SK-N-SH (cell line): Measurements from ENCODE around the gene ABCC2. TPM values are rescaled to one million over a fixed set of nuclear protein-coding genes. Genes with fewer than 3 reads are reported as not detected.

ENCODE experiments used
- CTCF ChIA-PET: fragments of 300-600, 350-600 bp; formaldehyde crosslinking; extraction: SDS; loops from one replicate; lab custom pipeline; 2021; lab: Yijun Ruan, JAX
- POLR2A ChIA-PET: fragments of 350-600 bp; sonication (Branson Sonifier 250); formaldehyde crosslinking; extraction: SDS; loops from one replicate; lab custom pipeline; 2020; ENCODE audit warnings: antibody characterized with exemption, inconsistent platforms; lab: Yijun Ruan, JAX
- DNase-seq: peaks from one replicate; pipeline ENCODE4 v3.0.0; 2012
- H2AFZ ChIP-seq: fragments of 200-600 bp; sonication (generic); 2 replicates; pipeline ENCODE4 v1.8.1; 2016; ENCODE audit warnings: antibody characterized with exemption, mild to moderate bottlenecking, low read depth
- H3F3A ChIP-seq: fragments of 200-600 bp; sonication (generic); replicated peaks from 2 replicates; pipeline ENCODE3; 2016; ENCODE audit warnings: antibody characterized with exemption, mild to moderate bottlenecking; ENCODE audit not compliant: insufficient read depth
- H3K27ac ChIP-seq, 2 experiments: fragments of 200-500 bp in 1 of 2; fragments of 200-600 bp in 1 of 2; sonication (Bioruptor generic) in 1 of 2; sonication (generic), shearing (Covaris generic) in 1 of 2; 2 replicates each; pipeline versions ENCODE4 v1.5.1 to v1.6.1; 2014 to 2016; ENCODE audit warnings: low read depth in 2 of 2, inconsistent platforms in 1 of 2, low read length in 1 of 2, mild to moderate bottlenecking in 1 of 2, mixed read lengths in 1 of 2
- H3K27me3 ChIP-seq: fragments of 200-600 bp; sonication (generic), shearing (Covaris generic); 2 replicates; pipeline ENCODE4 v1.6.1; 2016; ENCODE audit warnings: mixed run types; ENCODE audit not compliant: insufficient read depth
- H3K36me3 ChIP-seq, 2 experiments: fragments of 200-500 bp in 1 of 2; fragments of 200-600 bp in 1 of 2; sonication (Bioruptor generic) in 1 of 2; sonication (generic) in 1 of 2; replicated peaks in 1 of 2; 2 replicates each; pipeline versions ENCODE3 to v1.5.1; 2014 to 2016; ENCODE audit warnings: low read length in 1 of 2, mild to moderate bottlenecking in 1 of 2; ENCODE audit not compliant: insufficient read depth in 2 of 2, control insufficient read depth in 1 of 2
- H3K4me1 ChIP-seq, 2 experiments: fragments of 200-500 bp in 1 of 2; fragments of 200-600 bp in 1 of 2; sonication (Bioruptor generic) in 1 of 2; sonication (generic), shearing (Covaris generic) in 1 of 2; 2 replicates each; pipeline versions ENCODE4 v1.5.1 to v1.6.1; 2014 to 2016; ENCODE audit warnings: low read depth in 1 of 2, low read length in 1 of 2, mixed run types in 1 of 2; ENCODE audit not compliant: insufficient read depth in 2 of 2, control insufficient read depth in 1 of 2
- H3K4me2 ChIP-seq: fragments of 200-600 bp; sonication (generic), shearing (Covaris generic); 2 replicates; pipeline ENCODE4 v1.6.1; 2017; ENCODE audit warnings: mixed run types
- H3K4me3 ChIP-seq, 2 experiments: fragments of 200-500 bp in 1 of 2; fragments of 200-600 bp in 1 of 2; sonication (Bioruptor generic) in 1 of 2; sonication (generic), shearing (Covaris generic) in 1 of 2; 2 replicates each; pipeline versions ENCODE4 v1.5.1 to v1.8.1; 2014 to 2016; ENCODE audit warnings: low read depth in 2 of 2, inconsistent platforms in 1 of 2, low read length in 1 of 2, mild to moderate bottlenecking in 1 of 2, mixed read lengths in 1 of 2, moderate library complexity in 1 of 2
- H3K79me2 ChIP-seq: fragments of 200-600 bp; sonication (generic); 2 replicates; pipeline ENCODE4 v1.8.1; 2017; ENCODE audit warnings: mild to moderate bottlenecking; ENCODE audit not compliant: insufficient read depth
- H3K9ac ChIP-seq: fragments of 200-600 bp; sonication (generic); 2 replicates; pipeline ENCODE4 v1.6.1; 2017; ENCODE audit warnings: mixed run types
- H3K9me2 ChIP-seq: fragments of 200-600 bp; sonication (generic); 2 replicates; pipeline ENCODE4 v1.6.1; 2017; ENCODE audit warnings: mixed run types
- H3K9me3 ChIP-seq: fragments of 200-600 bp; sonication (generic); 2 replicates; pipeline ENCODE4 v1.6.1; 2017; ENCODE audit warnings: mixed run types, mild to moderate bottlenecking, moderate library complexity
- H4K20me1 ChIP-seq: fragments of 200-600 bp; sonication (generic); 2 replicates; pipeline ENCODE4 v1.6.1; 2017; ENCODE audit warnings: mild to moderate bottlenecking, mixed run types; ENCODE audit not compliant: insufficient read depth
- CHD2 ChIP-seq: fragments of 150-350 bp; IDR thresholded peaks from 2 replicates; pipeline ENCODE4 v1.6.1; 2018; ENCODE audit warnings: low read length; ENCODE audit not compliant: partially characterized antibody
- FOXJ3 ChIP-seq: sonication (generic); formaldehyde crosslinking; IDR thresholded peaks from 2 replicates; pipeline ENCODE4 v1.5.1; 2020; ENCODE audit warnings: mild to moderate bottlenecking, missing genetic modification reagents
- GABPA ChIP-seq: IDR thresholded peaks from 2 replicates; pipeline ENCODE4 v1.4.0; 2012; ENCODE audit warnings: low read depth, mild to moderate bottlenecking
- GATA2 ChIP-seq: sonication (generic); formaldehyde crosslinking; IDR thresholded peaks from 2 replicates; pipeline ENCODE4 v1.5.0; 2020; ENCODE audit warnings: mild to moderate bottlenecking, missing genetic modification reagents
- MXI1 ChIP-seq: IDR thresholded peaks from 2 replicates; pipeline ENCODE4 v1.6.1; 2012; ENCODE audit warnings: mild to moderate bottlenecking, low read depth, low read length, improper control_type of control experiment
- NFIC ChIP-seq: IDR thresholded peaks from 2 replicates; pipeline ENCODE4 v1.4.0; 2012; ENCODE audit warnings: borderline replicate concordance
- POLR2AphosphoS5 ChIP-seq: IDR thresholded peaks from 2 replicates; pipeline ENCODE4 v1.6.1; 2012; ENCODE audit warnings: low read depth, low read length
- RFX5 ChIP-seq: IDR thresholded peaks from 2 replicates; pipeline ENCODE4 v1.6.1; 2012; ENCODE audit warnings: mild to moderate bottlenecking, improper control_type of control experiment, low read length
- RXRA ChIP-seq: IDR thresholded peaks from 2 replicates; pipeline ENCODE4 v1.4.0; 2012; ENCODE audit warnings: low read depth, mild to moderate bottlenecking, borderline replicate concordance
- SIN3A ChIP-seq: IDR thresholded peaks from 2 replicates; pipeline ENCODE4 v1.6.1; 2012; ENCODE audit warnings: low read depth, mild to moderate bottlenecking, low read length, moderate library complexity, borderline replicate concordance
- SMC3 ChIP-seq: IDR thresholded peaks from 2 replicates; pipeline ENCODE4 v1.6.1; 2012; ENCODE audit warnings: low read depth, low read length, improper control_type of control experiment
- YY1 ChIP-seq: IDR thresholded peaks from 2 replicates; pipeline ENCODE4 v1.4.0; 2012; ENCODE audit warnings: low read depth, mild to moderate bottlenecking
- WGBS: methylation state at CpG from one replicate; pipeline ENCODE4 v1.1.6; 2017; ENCODE audit warnings: low lambda C conversion rate; 5-methylcytosine and 5-hydroxymethylcytosine counted together
- polyA plus RNA-seq, 3 experiments: library from polyadenylated mRNA; depleted of rRNA; stranded (reverse); fragments of >200 nt; gene quantifications; 2 replicates each; pipeline ENCODE4 v1.2.3, GENCODE V29; 2012
- TF ChIP-seq, protein P1 (sequence below): IDR thresholded peaks from 2 replicates; pipeline ENCODE4 v1.4.0; 2012; ENCODE audit warnings: low read depth, borderline replicate concordance
- TF ChIP-seq, protein P2 (sequence below): IDR thresholded peaks from 2 replicates; pipeline ENCODE4 v1.4.0; 2012; ENCODE audit warnings: low read depth
- TF ChIP-seq, protein P3 (sequence below): IDR thresholded peaks from 2 replicates; pipeline ENCODE4; 2012
- TF ChIP-seq, protein P4 (sequence below): fragments of 150-350 bp; IDR thresholded peaks from 2 replicates; pipeline ENCODE4 v1.6.1; 2017; ENCODE audit warnings: antibody characterized with exemption, low read length, low read depth, borderline replicate concordance
- TF ChIP-seq, protein P5 (sequence below): IDR thresholded peaks from 2 replicates; pipeline ENCODE4 v1.4.0; 2012; ENCODE audit warnings: low read depth, borderline replicate concordance

Gene ABCC2
- polyA plus RNA-seq, 1 of the 3 experiments (the other 2 are of a cell fraction): 0.48 TPM

DNA sequence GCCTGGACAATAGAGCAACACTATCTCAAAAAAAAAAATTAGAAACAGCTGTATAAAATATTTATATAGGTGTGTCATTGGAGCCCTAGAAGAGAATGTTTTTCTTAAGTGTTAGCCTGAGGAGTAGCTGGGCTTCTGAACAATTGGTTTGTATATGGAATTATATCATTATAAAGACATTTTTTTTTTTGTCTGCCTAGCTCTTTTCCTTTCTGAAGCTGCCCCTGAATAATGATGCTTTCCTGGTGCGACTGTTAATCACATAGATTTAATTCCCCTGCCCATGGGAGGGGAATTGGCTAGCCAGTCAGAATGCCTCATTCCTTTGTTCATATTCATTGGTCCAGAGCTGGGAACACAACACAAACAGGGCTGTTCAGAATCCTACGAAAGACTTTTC lies 13.9 kb upstream of the ABCC2 start:
- Histone ChIP-seq H3K4me1 (no peaks in the 10 kb centered on the region), H2AFZ (no peak overlapping the region), H3K9ac (no peak overlapping the region), H3F3A (peaks cover 8% of the 10 kb centered on the region), H4K20me1 (no peaks in the 10 kb centered on the region), H3K27me3 (no peaks in the 10 kb centered on the region), H3K4me3 (no peak overlapping the region), H3K79me2 (no peaks in the 10 kb centered on the region), H3K9me2 (no peaks in the 10 kb centered on the region), H3K27ac (peak overlapping the region in 1 of 2 experiments; percentile 18; a peak in 2 of 4 replicates), H3K4me2 (no peak overlapping the region), H3K9me3 (no peaks in the 10 kb centered on the region), H3K36me3 (no peaks in the 10 kb centered on the region)
- WGBS: 79% methylated on average over 2 of the region's 2 CpGs
- TF ChIP-seq MXI1: no peak
- TF ChIP-seq YY1: no peak
- no peak for TF ChIP-seq FOXJ3
- TF ChIP-seq CHD2: no peak
- no peak for TF ChIP-seq RFX5
- no peak for TF ChIP-seq SIN3A
- no peak for TF ChIP-seq NFIC
- TF ChIP-seq, protein P1, sequence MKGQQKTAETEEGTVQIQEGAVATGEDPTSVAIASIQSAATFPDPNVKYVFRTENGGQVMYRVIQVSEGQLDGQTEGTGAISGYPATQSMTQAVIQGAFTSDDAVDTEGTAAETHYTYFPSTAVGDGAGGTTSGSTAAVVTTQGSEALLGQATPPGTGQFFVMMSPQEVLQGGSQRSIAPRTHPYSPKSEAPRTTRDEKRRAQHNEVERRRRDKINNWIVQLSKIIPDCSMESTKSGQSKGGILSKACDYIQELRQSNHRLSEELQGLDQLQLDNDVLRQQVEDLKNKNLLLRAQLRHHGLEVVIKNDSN: no peak
- TF ChIP-seq GABPA: no peak
- no peak for TF ChIP-seq GATA2 (CRISPR knock-in tag)
- TF ChIP-seq, protein P2, sequence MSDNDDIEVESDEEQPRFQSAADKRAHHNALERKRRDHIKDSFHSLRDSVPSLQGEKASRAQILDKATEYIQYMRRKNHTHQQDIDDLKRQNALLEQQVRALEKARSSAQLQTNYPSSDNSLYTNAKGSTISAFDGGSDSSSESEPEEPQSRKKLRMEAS: no peak
- TF ChIP-seq, protein P3, sequence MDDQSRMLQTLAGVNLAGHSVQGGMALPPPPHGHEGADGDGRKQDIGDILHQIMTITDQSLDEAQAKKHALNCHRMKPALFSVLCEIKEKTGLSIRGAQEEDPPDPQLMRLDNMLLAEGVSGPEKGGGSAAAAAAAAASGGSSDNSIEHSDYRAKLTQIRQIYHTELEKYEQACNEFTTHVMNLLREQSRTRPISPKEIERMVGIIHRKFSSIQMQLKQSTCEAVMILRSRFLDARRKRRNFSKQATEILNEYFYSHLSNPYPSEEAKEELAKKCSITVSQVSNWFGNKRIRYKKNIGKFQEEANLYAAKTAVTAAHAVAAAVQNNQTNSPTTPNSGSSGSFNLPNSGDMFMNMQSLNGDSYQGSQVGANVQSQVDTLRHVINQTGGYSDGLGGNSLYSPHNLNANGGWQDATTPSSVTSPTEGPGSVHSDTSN: no peak
- no peak for TF ChIP-seq SMC3
- ChIA-PET POLR2A (no interaction called here), CTCF (interaction anchor here (0.6 to 1.8 kb wide), 2 partner anchors 77 to 84 kb away, joined by 3 to 4 read pairs; no protein-coding TSS in a partner anchor)
- no peak for DNase-seq

DNA sequence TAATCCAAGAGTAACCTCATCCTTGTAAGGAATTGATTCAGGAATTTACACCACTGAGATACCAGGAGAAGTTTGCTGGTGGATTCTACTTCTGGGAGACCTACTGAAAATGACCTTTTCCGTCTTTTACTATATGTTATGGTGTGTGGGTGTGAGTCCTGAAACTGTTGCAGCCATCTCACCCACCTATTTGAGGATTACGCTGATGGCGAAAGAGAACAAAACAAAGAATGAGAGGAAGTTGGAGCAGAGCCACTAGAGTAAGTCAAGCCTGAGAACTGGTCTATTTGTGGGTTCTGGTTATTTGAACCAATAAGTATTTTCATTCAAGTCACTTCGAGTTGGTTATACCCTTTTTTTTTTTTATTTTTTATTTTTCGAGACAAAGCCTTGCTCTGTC lies 12.7 kb upstream of the ABCC2 start:
- Histone ChIP-seq H3K9me2 (no peaks in the 10 kb centered on the region), H2AFZ (no peak overlapping the region), H3K4me1 (no peaks in the 10 kb centered on the region), H3K9me3 (no peaks in the 10 kb centered on the region), H3K9ac (no peak overlapping the region), H3K27me3 (no peaks in the 10 kb centered on the region), H3K4me3 (no peak overlapping the region), H3F3A (peaks cover 17% of the 10 kb centered on the region), H3K27ac (no peak overlapping the region), H3K36me3 (no peaks in the 10 kb centered on the region), H3K79me2 (no peaks in the 10 kb centered on the region), H4K20me1 (no peaks in the 10 kb centered on the region), H3K4me2 (no peak overlapping the region)
- TF ChIP-seq, protein P4, sequence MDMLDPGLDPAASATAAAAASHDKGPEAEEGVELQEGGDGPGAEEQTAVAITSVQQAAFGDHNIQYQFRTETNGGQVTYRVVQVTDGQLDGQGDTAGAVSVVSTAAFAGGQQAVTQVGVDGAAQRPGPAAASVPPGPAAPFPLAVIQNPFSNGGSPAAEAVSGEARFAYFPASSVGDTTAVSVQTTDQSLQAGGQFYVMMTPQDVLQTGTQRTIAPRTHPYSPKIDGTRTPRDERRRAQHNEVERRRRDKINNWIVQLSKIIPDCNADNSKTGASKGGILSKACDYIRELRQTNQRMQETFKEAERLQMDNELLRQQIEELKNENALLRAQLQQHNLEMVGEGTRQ: no peak
- TF ChIP-seq, protein P5, sequence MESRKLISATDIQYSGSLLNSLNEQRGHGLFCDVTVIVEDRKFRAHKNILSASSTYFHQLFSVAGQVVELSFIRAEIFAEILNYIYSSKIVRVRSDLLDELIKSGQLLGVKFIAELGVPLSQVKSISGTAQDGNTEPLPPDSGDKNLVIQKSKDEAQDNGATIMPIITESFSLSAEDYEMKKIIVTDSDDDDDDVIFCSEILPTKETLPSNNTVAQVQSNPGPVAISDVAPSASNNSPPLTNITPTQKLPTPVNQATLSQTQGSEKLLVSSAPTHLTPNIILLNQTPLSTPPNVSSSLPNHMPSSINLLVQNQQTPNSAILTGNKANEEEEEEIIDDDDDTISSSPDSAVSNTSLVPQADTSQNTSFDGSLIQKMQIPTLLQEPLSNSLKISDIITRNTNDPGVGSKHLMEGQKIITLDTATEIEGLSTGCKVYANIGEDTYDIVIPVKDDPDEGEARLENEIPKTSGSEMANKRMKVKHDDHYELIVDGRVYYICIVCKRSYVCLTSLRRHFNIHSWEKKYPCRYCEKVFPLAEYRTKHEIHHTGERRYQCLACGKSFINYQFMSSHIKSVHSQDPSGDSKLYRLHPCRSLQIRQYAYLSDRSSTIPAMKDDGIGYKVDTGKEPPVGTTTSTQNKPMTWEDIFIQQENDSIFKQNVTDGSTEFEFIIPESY: no peak
- TF ChIP-seq RXRA: no peak
- no peak for TF ChIP-seq POLR2AphosphoS5
- 84% methylated on average over 5 of the region's 5 CpGs for WGBS
- ChIA-PET POLR2A (no interaction called here), CTCF (no interaction called here)
- no peak for DNase-seq
